ENCODE data around the gene IFIH1.

- TF ChIP-seq CAMTA2 (CRISPR knock-in tag; conservative IDR thresholded peaks at IDR 0.05) (no peak), KDM2B (CRISPR knock-in tag; IDR thresholded peaks at IDR 0.05) (no peak), JUNB (CRISPR knock-in tag; conservative IDR thresholded peaks at IDR 0.05) (no peak), HNRNPUL1 (IDR thresholded peaks at IDR 0.05; ENCODE audit: low read length) (no peak)
These were observed 23.8 kb upstream of the IFIH1 start for GRCh38 chr2:162342321-162342720.

Measured in K562 (cell line).